Gastrocnemius medialis (tissue), 4 donors: ENCODE measurements around the gene WLS.

Source experiments
- POLR2A ChIP-seq, 2 donors: fragments of 450-650 bp; IDR thresholded peaks; one replicate each; pipeline ENCODE4 v1.6.1; 2017; ENCODE audit warnings: antibody characterized with exemption in 2 of 2, mild to moderate bottlenecking in 2 of 2, moderate library complexity in 2 of 2
- TF ChIP-seq, protein P1 (sequence below), 5 experiments: fragments of 450-650 bp in 3 of 5; fragments of 200-600 bp in 2 of 5; sonication (generic) in 2 of 5; IDR thresholded peaks in 4 of 5; conservative IDR thresholded peaks in 1 of 5; 1 replicate in 4 of 5; 2 replicates in 1 of 5; pipeline ENCODE4 v1.5.1; 2016 to 2019; ENCODE audit warnings: antibody characterized with exemption in 5 of 5, mild to moderate bottlenecking in 3 of 5, moderate library complexity in 3 of 5

DNA sequence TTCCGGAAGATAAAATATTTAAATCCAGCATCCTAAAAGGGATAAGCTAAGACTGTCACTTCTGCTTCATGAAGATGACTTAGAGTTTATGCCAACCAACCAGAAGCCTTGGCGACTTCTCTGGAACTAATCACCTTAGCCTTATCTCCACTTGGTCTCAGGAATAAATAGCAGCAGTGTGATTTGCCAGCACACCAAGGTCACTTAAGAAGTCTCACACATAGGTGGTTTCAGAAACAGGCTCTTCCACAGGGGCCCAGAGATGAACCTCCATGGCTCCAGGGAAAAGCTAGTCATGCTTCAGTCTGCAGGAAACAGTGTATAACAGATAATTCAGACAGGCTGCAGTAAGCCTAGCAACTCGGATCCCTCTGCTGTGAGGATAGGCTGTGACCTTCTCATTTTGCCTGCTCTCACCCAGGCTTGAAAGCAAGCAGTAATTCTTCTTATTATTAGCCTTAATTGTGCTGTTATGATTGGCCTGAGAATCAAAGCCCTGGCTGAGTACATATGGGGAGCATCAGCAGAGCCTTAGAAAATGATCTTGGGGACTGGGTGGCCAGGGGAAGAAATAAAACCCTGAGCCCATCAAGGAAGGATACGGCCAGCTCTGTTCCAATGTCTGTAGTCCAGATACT lies 84.7 kb downstream of the WLS start:
- no peak for TF ChIP-seq POLR2A (IDR thresholded peaks at IDR 0.05)
- TF ChIP-seq, protein P1, sequence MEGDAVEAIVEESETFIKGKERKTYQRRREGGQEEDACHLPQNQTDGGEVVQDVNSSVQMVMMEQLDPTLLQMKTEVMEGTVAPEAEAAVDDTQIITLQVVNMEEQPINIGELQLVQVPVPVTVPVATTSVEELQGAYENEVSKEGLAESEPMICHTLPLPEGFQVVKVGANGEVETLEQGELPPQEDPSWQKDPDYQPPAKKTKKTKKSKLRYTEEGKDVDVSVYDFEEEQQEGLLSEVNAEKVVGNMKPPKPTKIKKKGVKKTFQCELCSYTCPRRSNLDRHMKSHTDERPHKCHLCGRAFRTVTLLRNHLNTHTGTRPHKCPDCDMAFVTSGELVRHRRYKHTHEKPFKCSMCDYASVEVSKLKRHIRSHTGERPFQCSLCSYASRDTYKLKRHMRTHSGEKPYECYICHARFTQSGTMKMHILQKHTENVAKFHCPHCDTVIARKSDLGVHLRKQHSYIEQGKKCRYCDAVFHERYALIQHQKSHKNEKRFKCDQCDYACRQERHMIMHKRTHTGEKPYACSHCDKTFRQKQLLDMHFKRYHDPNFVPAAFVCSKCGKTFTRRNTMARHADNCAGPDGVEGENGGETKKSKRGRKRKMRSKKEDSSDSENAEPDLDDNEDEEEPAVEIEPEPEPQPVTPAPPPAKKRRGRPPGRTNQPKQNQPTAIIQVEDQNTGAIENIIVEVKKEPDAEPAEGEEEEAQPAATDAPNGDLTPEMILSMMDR (IDR thresholded peaks at IDR 0.05 in 4 of 5, conservative IDR thresholded peaks at IDR 0.05 in 1 of 5) = no peak
